PC-9 (cell line): ENCODE data around the gene GCLC. TPM values are rescaled to one million over a fixed set of nuclear protein-coding genes. Genes with fewer than 3 reads are reported as not detected.

Source experiments
- BruUV-seq: library from RNA; stranded (reverse); fragments of 400-500 nt; replicated peaks from 2 replicates; lab custom pipeline; 2021; lab: Mats Ljungman, UMichigan
- CTCF ChIA-PET: fragments of 300-600 bp; sonication (Branson Sonifier 250); formaldehyde crosslinking; loops from one replicate; lab custom pipeline; 2022; ENCODE audit warnings: antibody characterized with exemption; lab: Charles Lee
- POLR2A ChIA-PET: fragments of 300-600 bp; sonication (Branson Sonifier 250); formaldehyde crosslinking; loops from one replicate; lab custom pipeline; 2022; ENCODE audit warnings: antibody characterized with exemption; ENCODE audit not compliant: unreplicated experiment; lab: Charles Lee
- DNase-seq, 2 experiments: peaks; one replicate each; pipeline versions ENCODE4 v3.0.0 to v3.0.0-alpha.2; 2015 to 2022; ENCODE audit warnings: mixed read lengths in 1 of 2
- H2AFZ ChIP-seq: fragments of 200-600 bp; sonication (generic); 2 replicates; pipeline ENCODE4 v1.8.1; 2017; ENCODE audit warnings: antibody characterized with exemption
- H3F3A ChIP-seq: fragments of 200-600 bp; sonication (generic); 2 replicates; pipeline ENCODE4 v1.8.1; 2017; ENCODE audit warnings: antibody characterized with exemption, mild to moderate bottlenecking, low read depth; ENCODE audit not compliant: insufficient read depth
- H3K27ac ChIP-seq: fragments of 200-600 bp; sonication (generic); 2 replicates; pipeline ENCODE4 v1.6.1; 2016; ENCODE audit warnings: mixed run types
- H3K27me3 ChIP-seq: fragments of 200-600 bp; sonication (generic); 2 replicates; pipeline ENCODE4 v1.6.1; 2016; ENCODE audit warnings: low read depth, mixed run types; ENCODE audit not compliant: insufficient read depth
- H3K36me3 ChIP-seq: fragments of 200-600 bp; sonication (generic); 2 replicates; pipeline ENCODE4 v1.6.1; 2016; ENCODE audit warnings: low read depth, mixed run types
- H3K4me1 ChIP-seq: fragments of 200-600 bp; sonication (generic); replicated peaks from 2 replicates; pipeline ENCODE4 v1.6.1; 2016; ENCODE audit warnings: mixed run types; ENCODE audit not compliant: insufficient read depth
- H3K4me2 ChIP-seq: fragments of 200-600 bp; sonication (generic); 2 replicates; pipeline ENCODE4 v1.6.1; 2017; ENCODE audit warnings: mixed run types
- H3K4me3 ChIP-seq: fragments of 200-600 bp; sonication (generic); 2 replicates; pipeline ENCODE4 v1.6.1; 2016; ENCODE audit warnings: mixed run types
- H3K79me2 ChIP-seq: fragments of 200-600 bp; sonication (generic); 2 replicates; pipeline ENCODE4 v1.6.1; 2017; ENCODE audit warnings: low read depth, mixed run types
- H3K9me2 ChIP-seq: fragments of 200-600 bp; sonication (generic); 2 replicates; pipeline ENCODE4 v1.8.1; 2017; ENCODE audit warnings: mild to moderate bottlenecking; ENCODE audit not compliant: insufficient read depth
- H3K9me3 ChIP-seq: fragments of 200-600 bp; sonication (generic); 2 replicates; pipeline ENCODE4 v1.8.1; 2016; ENCODE audit warnings: low read depth; ENCODE audit not compliant: insufficient read depth
- H4K20me1 ChIP-seq: fragments of 200-600 bp; sonication (generic); 2 replicates; pipeline ENCODE4 v1.8.1; 2017; ENCODE audit not compliant: insufficient read depth
- CTCF ChIP-seq: fragments of 200-600 bp; sonication (generic); conservative IDR thresholded peaks from 2 replicates; pipeline ENCODE4 v1.6.1; 2017; ENCODE audit warnings: mixed run types, antibody characterized with exemption, mild to moderate bottlenecking, moderate library complexity
- EZH2 ChIP-seq: fragments of 200-600 bp; sonication (generic); IDR thresholded peaks from 2 replicates; pipeline ENCODE4 v1.8.0; 2017; ENCODE audit warnings: antibody characterized with exemption, low read depth
- intact Hi-C: fragments of 100-400 bp; cut with micrococcal nuclease; formaldehyde crosslinking; loops from one replicate; pipeline ENCODE4 v1.10.0; 2022; ENCODE audit not compliant: unreplicated experiment
- total RNA-seq: library from RNA; stranded (reverse); gene quantifications from 2 replicates; pipeline ENCODE4 v1.2.3, GENCODE V29; 2021

GCLC gene
- total RNA-seq, 1 experiment from 2014 or later: 213 TPM

- no peaks in the 10 kb centered on the region for H3K79me2 ChIP-seq
- POLR2A ChIA-PET: no interaction called here
- no peak overlapping the region for H3K27ac ChIP-seq
- H3K36me3 ChIP-seq: peaks cover 69% of the 10 kb centered on the region
- 0 out of 2 replicates have a peak, but pooled peaks cover 3% of the 10 kb centered on the region for H4K20me1 ChIP-seq
- H2AFZ ChIP-seq: no peak overlapping the region
- no peaks in the 10 kb centered on the region for H3K9me3 ChIP-seq
- no TSS peak for BruUV-seq
- no peak overlapping the region for H3K4me2 ChIP-seq
- intact Hi-C loops: no loop called here
- H3K9me2 ChIP-seq: no peaks in the 10 kb centered on the region
- CTCF ChIA-PET: no interaction called here
- no peak for TF ChIP-seq EZH2
- H3K4me3 ChIP-seq: no peak overlapping the region
- peaks cover 28% of the 10 kb centered on the region for H3K4me1 ChIP-seq
- H3K27me3 ChIP-seq: no peaks in the 10 kb centered on the region
- no peak for DNase-seq
- H3F3A ChIP-seq: peaks cover 83% of the 10 kb centered on the region
These were observed 44.8 kb downstream of the GCLC start for GRCh38 chr6:53500095-53500494.

GRCh38 chr6:53499094-53499493 lies 45.8 kb downstream of the GCLC start:
- ChIA-PET POLR2A (no interaction called here), CTCF (no interaction called here)
- no peaks in the 10 kb centered on the region for H3K9me3 ChIP-seq
- H3K27me3 ChIP-seq: no peaks in the 10 kb centered on the region
- H3K4me1 ChIP-seq: peaks cover 28% of the 10 kb centered on the region
- H3K36me3 ChIP-seq: peaks cover 59% of the 10 kb centered on the region
- H3K4me3 ChIP-seq: no peak overlapping the region
- H4K20me1 ChIP-seq: 0 out of 2 replicates have a peak, but pooled peaks cover 3% of the 10 kb centered on the region
- TF ChIP-seq EZH2 (no peak), CTCF (no peak)
- no peak overlapping the region for H2AFZ ChIP-seq
- no peak for DNase-seq
- intact Hi-C loops: loop anchor here (10.0 kb wide), 1 partner anchor 296 kb away; the partner anchor contains the start of gene LRRC1
- no TSS peak for BruUV-seq
- H3K4me2 ChIP-seq: no peak overlapping the region
- peaks cover 85% of the 10 kb centered on the region for H3F3A ChIP-seq
- no peaks in the 10 kb centered on the region for H3K79me2 ChIP-seq
- H3K27ac ChIP-seq: no peak overlapping the region
- H3K9me2 ChIP-seq: no peaks in the 10 kb centered on the region

DNA sequence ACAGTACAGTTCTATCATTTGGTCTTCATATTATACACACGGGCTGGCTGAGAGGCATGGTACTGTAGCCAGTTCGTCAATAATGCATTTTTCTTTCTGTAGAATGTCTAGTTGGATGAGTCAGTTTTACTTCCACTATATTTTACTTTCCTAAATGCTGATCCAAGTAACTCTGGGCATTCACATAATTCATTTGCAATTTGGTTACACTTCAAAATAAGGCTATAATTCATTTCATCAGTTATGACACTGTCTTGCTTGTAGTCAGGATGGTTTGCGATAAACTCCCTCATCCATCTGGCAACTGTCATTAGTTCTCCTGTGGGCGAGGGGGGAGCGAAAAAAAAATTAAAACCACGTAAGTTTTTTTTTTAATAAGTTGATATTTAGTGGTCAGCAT lies 46.3 kb downstream of the GCLC start:
- Histone ChIP-seq H3K9me2 (no peaks in the 10 kb centered on the region), H3F3A (peaks cover 83% of the 10 kb centered on the region), H3K27ac (peak overlapping the region; percentile 52; the same call in 1 of the 2 replicates), H3K79me2 (no peaks in the 10 kb centered on the region), H3K27me3 (no peaks in the 10 kb centered on the region), H3K9me3 (no peaks in the 10 kb centered on the region), H2AFZ (no peak overlapping the region), H3K4me1 (peaks cover 28% of the 10 kb centered on the region), H4K20me1 (0 out of 2 replicates have a peak, but pooled peaks cover 3% of the 10 kb centered on the region), H3K36me3 (peaks cover 56% of the 10 kb centered on the region), H3K4me3 (no peak overlapping the region), H3K4me2 (no peak overlapping the region)
- intact Hi-C loops: loop anchor here (10.0 kb wide), 1 partner anchor 296 kb away; the partner anchor contains the start of gene LRRC1
- DNase-seq: no peak
- no TSS peak for BruUV-seq
- TF ChIP-seq CTCF (no peak), EZH2 (no peak)
- CTCF ChIA-PET: no interaction called here
- POLR2A ChIA-PET: no interaction called here
